CD4-positive, alpha-beta T cell treated with Interleukin-17A for 4 hours (primary cell): Measurements from ENCODE around the gene PAF1.
"Not testable (repeated sequence)": the region's sequence is repeated elsewhere in the genome, so short reads cannot be mapped to it uniquely, and the experiment has no call there.

Experiments used
- DNase-seq: peaks from one replicate; pipeline ENCODE4 v3.0.0-alpha.2; 2020; ENCODE audit warnings: mixed read lengths

PAF1 gene

DNA sequence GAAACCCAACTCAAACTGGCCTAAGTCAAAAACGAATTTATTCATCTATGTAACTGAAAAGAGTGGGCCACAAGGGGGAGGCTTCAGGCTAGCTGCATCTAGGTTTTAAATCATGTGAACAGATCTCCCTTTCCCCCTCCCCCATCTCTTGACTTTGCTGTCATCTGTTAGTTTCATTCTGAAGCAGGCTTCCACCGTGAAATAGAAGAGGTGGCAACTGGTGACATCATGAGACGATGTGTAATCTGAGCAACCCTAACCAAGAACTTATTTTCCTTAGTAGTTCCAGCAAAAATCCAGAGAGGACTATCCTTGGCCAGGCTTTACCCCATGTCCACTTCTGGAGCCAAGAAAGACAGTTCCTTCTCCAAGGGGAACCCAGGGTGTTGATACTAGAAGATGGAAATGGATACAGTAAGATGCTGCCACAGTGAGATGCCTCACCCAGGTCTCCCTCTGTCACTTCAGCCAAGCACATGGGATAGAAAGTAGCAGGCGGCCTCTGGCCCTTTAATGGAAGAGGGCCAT, 39.3 kb downstream of the PAF1 start:
- no peak for DNase-seq

GRCh38 chr19:39350156-39350555, 40.8 kb downstream of the PAF1 start:
- no peak for DNase-seq

DNA sequence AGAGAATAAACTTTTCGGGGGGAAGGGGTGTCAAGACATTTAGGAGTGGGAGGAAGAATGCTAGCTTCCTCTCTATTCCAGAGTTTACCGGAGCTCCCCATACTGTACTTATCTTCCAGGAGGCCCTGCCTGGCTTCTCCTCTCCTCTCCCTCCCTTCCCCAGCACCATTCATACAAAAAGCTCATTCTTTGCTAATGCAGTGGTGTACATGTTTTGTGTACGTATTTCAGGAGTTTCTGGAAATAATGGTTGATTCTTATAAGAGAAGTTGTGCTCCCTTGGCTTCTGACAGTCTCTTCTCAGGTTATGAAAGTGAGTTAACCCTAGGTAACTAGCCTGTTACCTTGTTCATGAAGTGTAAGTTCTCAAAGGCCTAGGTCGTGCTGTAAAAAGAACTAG, 41.6 kb downstream of the PAF1 start:
- DNase-seq, result no peak

GRCh38 chr19:39347332-39348164, 43.4 kb downstream of the PAF1 start:
- no peak for DNase-seq

GRCh38 chr19:39345956-39346355, 45.0 kb downstream of the PAF1 start:
- DNase-seq, result no peak

GRCh38 chr19:39342647-39343305, 48.1 kb downstream of the PAF1 start:
- DNase-seq, result no peak

GRCh38 chr19:39341719-39342604, 48.9 kb downstream of the PAF1 start, which contains the start of gene SAMD4B:
TSS of gene SAMD4B (plus strand) at chr19:39342421. CDS start at chr19:39356894, 14,473 bp downstream.
- DNase-seq, result peak; percentile 100

DNA sequence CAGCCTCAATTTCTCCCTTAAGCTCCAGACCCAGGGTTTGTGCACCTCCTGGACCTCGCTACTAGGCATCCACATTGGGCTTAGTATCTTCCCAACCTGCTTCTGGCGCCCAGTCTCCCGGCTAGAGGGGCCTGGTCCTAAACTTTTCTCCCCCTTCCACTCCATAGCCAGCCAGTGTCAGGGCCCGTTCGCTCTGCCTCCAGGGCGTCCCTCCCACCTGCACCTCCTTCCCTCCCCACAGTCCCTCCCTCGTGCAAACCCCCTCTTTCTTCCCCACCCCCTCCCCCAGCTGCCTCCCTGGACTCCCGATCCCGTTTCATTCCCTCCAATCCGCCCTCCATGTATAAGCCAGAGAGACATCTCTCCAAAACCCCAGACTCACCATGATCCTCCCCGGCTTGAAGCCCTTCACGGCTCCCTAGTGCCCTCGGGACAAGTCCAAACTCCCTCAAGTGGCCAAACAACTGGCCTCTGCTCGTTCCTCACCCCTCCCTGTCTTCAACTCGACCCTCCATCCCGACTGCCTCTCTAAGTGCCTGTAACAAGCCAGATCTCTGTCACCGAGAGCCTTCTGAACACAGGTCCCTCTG, 49.7 kb downstream of the PAF1 start:
- DNase-seq, result peak; percentile 51

- DNase-seq, result not testable (repeated sequence)
Observed at GRCh38 chr19:39340156-39340555, 50.8 kb downstream of the PAF1 start.

GRCh38 chr19:39339674-39340073, 51.2 kb downstream of the PAF1 start:
- DNase-seq, result no peak

GRCh38 chr19:39336483-39336882, 54.4 kb downstream of the PAF1 start:
- no peak for DNase-seq
